GM21576 (cell line): ENCODE results near the gene EXOC6.

ENCODE experiments used
- ATAC-seq: cut with Tn5 transposase; IDR thresholded peaks from one replicate; pipeline ENCODE4 v1.9.1; 2021; ENCODE audit warnings: mild to moderate bottlenecking, moderate library complexity; ENCODE audit not compliant: unreplicated experiment

EXOC6 gene

GRCh38 chr10:92997620-92998019 is 149.3 kb downstream of the EXOC6 start:
- no peak for ATAC-seq

- no peak for ATAC-seq
Observed at GRCh38 chr10:92999191-92999590, 150.9 kb downstream of the EXOC6 start.

- no peak for ATAC-seq
Observed at GRCh38 chr10:93006435-93007039, 158.2 kb downstream of the EXOC6 start.

- no peak for ATAC-seq
Observed at GRCh38 chr10:93015722-93016121, 167.4 kb downstream of the EXOC6 start.

GRCh38 chr10:93023013-93023650 is 174.8 kb downstream of the EXOC6 start:
- no peak for ATAC-seq

GRCh38 chr10:93026072-93026471 is 177.8 kb downstream of the EXOC6 start:
- ATAC-seq = no peak

- ATAC-seq = no peak
Observed at GRCh38 chr10:93027508-93027907, 179.2 kb downstream of the EXOC6 start.

- no peak for ATAC-seq
Observed at GRCh38 chr10:93028883-93029282, 180.6 kb downstream of the EXOC6 start.

GRCh38 chr10:93030409-93030808 is 182.1 kb downstream of the EXOC6 start:
- ATAC-seq = no peak

- no peak for ATAC-seq
Observed at GRCh38 chr10:93032105-93032808, 183.9 kb downstream of the EXOC6 start.

- no peak for ATAC-seq
Observed at GRCh38 chr10:93032809-93033137, 184.5 kb downstream of the EXOC6 start.

GRCh38 chr10:93034426-93034825 is 186.1 kb downstream of the EXOC6 start:
- ATAC-seq = no peak

GRCh38 chr10:93039110-93039509 is 190.8 kb downstream of the EXOC6 start:
- no peak for ATAC-seq

GRCh38 chr10:93039721-93040120 is 191.4 kb downstream of the EXOC6 start:
- ATAC-seq = no peak

- no peak for ATAC-seq
Observed at GRCh38 chr10:93054486-93054885, 206.2 kb downstream of the EXOC6 start.

GRCh38 chr10:93058139-93058538 is 209.8 kb downstream of the EXOC6 start:
- no peak for ATAC-seq

GRCh38 chr10:93059975-93060886 is 211.9 kb downstream of the EXOC6 start, which contains the start of gene CYP26C1:
CYP26C1 (plus strand) TSS chr10:93060798; CDS start chr10:93061264, 466 bp downstream.
- no peak for ATAC-seq

- no peak for ATAC-seq
Observed at GRCh38 chr10:93060887-93061593, 212.7 kb downstream of the EXOC6 start.

- ATAC-seq = no peak
Observed at GRCh38 chr10:93061594-93062513, 213.5 kb downstream of the EXOC6 start.
